GM18498 (cell line): ENCODE data around the gene KREMEN1.
"Not testable (repeated sequence)": the region's sequence is repeated elsewhere in the genome, so short reads cannot be mapped to it uniquely, and the experiment has no call there.

Experiments
- ATAC-seq: cut with Tn5 transposase; IDR thresholded peaks from one replicate; pipeline ENCODE4 v1.9.1; 2021; ENCODE audit warnings: mild to moderate bottlenecking, moderate library complexity; ENCODE audit not compliant: unreplicated experiment

The KREMEN1 gene

GRCh38 chr22:29074276-29074772 is 1.5 kb downstream of the KREMEN1 start:
- ATAC-seq, result no peak

- ATAC-seq, result no peak
Observed at GRCh38 chr22:29078036-29078868, 5.4 kb downstream of the KREMEN1 start.

GRCh38 chr22:29078869-29079207 is 6.0 kb downstream of the KREMEN1 start:
- ATAC-seq, result no peak

- ATAC-seq, result no peak
Observed at GRCh38 chr22:29079218-29079901, 6.5 kb downstream of the KREMEN1 start.

GRCh38 chr22:29080106-29080975 is 7.5 kb downstream of the KREMEN1 start:
- no peak for ATAC-seq

- no peak for ATAC-seq
Observed at GRCh38 chr22:29081517-29082236, 8.8 kb downstream of the KREMEN1 start.

GRCh38 chr22:29082826-29083545 is 10.2 kb downstream of the KREMEN1 start:
- no peak for ATAC-seq

- not testable (repeated sequence) for ATAC-seq
Observed at GRCh38 chr22:29083576-29083932, 10.7 kb downstream of the KREMEN1 start.

- ATAC-seq, result no peak
Observed at GRCh38 chr22:29083933-29084591, 11.2 kb downstream of the KREMEN1 start.

GRCh38 chr22:29087012-29087411 is 14.2 kb downstream of the KREMEN1 start:
- ATAC-seq, result no peak

- ATAC-seq, result no peak
Observed at GRCh38 chr22:29088809-29089208, 16.0 kb downstream of the KREMEN1 start.

GRCh38 chr22:29089507-29089906 is 16.7 kb downstream of the KREMEN1 start:
- ATAC-seq, result no peak

GRCh38 chr22:29090039-29090438 is 17.2 kb downstream of the KREMEN1 start:
- no peak for ATAC-seq

- ATAC-seq, result no peak
Observed at GRCh38 chr22:29092243-29092642, 19.4 kb downstream of the KREMEN1 start.

GRCh38 chr22:29093030-29093429 is 20.2 kb downstream of the KREMEN1 start:
- no peak for ATAC-seq

GRCh38 chr22:29093501-29094300 is 20.9 kb downstream of the KREMEN1 start:
- no peak for ATAC-seq

GRCh38 chr22:29095459-29095858 is 22.6 kb downstream of the KREMEN1 start:
- no peak for ATAC-seq

GRCh38 chr22:29096736-29097669 is 24.2 kb downstream of the KREMEN1 start:
- no peak for ATAC-seq
